NCI-H748 treated with DMSO at 0.1 percent for 48 hours (cell line): ENCODE results near the gene KIAA1191.

ENCODE experiments used
- DNase-seq: peaks from one replicate; lab custom pipeline; 2025; lab: John Stamatoyannopoulos, UW

KIAA1191 gene

DNA sequence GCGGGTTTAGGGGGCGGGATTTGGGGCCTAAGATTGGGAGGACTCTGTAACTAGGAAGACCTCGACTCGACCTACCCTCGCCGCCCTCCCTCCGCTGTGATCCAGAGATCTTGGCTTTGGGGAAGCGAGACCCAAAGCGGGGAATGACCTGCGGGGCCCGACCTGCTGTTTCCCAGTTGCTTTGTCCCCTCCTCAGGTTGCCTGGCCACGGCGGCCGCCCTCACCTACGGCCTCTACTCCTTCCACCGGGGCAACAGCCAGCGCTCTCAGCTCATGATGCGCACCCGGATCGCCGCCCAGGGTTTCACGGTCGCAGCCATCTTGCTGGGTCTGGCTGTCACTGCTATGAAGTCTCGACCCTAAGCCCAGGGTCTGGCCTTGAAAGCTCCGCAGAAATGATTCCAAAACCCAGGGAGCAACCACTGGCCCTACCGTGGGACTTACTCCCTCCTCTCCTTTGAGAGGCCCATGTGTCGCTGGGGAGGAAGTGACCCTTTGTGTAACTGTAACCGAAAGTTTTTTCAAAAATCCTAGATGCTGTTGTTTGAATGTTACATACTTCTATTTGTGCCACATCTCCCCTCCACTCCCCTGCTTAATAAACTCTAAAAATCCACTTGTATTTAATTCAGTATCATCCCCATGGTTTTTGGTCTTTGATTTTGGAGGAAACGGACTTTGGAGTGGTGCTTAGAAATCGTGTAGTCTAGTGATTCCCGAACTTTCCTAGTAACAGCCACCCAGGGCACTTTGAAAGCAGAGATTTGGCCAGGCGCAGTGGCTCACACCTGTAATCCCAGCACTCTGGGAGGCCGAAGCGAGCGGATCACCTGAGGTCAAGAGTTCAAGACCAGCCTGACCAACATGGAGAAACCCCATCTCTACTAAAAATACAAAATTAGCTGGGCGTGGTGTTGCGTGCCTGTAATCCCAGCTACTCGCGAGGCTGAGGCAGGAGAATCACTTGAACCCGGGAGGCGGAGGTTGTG, 27.9 kb upstream of the KIAA1191 start:
- DNase-seq = peak; percentile 65

DNA sequence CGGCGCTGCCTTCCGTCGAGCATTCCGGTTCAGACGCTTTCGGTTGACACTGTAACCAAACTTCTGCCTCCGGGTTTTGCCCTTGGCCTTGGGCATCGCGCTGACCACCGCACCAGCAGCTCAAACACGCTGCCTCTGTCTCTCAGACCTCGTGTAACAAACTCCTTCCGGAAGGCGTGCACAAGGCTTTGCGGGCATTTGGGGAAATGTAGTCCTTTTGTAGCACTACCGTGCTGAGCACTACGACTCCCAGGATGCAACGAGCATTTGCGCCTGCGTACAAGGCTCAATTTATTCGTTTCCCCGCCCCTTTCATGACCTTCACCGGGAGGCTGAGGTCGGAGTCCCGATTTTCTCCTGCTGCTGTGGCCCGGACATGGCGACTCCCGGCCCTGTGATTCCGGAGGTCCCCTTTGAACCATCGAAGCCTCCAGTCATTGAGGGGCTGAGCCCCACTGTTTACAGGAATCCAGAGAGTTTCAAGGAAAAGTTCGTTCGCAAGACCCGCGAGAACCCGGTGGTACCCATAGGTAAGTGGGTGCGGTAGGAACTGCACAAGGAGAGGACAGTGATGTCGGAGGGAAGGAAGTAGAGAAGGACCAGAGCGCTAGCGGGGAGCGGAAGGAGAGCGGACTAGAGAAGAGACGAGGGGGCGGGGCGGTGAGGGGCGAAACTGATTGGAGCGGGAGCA, 27.0 kb upstream of the KIAA1191 start, which contains the start of the genes HIGD2A and NOP16:
Gene HIGD2A (plus strand): TSS at position 308 of the 691 bp plus-strand sequence. CDS start 69 bp downstream, at position 377.
Gene NOP16 (minus strand): TSS at position 155 of the 691 bp plus-strand sequence. CDS start 59 bp downstream, at position 96.
- DNase-seq = peak; percentile 97

DNA sequence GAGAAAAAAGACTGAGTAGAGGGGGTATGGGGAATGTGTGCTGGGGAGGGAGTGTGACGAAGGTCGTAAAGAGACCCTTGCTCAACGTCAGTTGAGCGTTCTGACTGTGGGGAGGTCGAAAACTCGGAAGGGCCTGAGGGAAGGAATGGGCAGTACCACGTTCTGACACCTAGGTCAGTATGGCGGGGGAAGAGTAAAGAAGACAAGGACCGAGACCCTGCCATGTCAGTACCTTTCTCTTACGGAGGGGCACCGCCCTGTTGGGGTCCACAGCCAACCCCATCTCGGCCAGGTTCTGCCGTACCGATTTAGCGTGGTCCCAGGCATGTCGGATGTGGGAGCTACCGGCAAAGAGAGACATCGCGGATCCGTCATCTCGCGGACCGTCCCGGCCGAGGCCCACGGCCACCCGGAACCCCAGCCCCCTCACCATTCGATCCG, 26.5 kb upstream of the KIAA1191 start:
- no peak for DNase-seq

DNA sequence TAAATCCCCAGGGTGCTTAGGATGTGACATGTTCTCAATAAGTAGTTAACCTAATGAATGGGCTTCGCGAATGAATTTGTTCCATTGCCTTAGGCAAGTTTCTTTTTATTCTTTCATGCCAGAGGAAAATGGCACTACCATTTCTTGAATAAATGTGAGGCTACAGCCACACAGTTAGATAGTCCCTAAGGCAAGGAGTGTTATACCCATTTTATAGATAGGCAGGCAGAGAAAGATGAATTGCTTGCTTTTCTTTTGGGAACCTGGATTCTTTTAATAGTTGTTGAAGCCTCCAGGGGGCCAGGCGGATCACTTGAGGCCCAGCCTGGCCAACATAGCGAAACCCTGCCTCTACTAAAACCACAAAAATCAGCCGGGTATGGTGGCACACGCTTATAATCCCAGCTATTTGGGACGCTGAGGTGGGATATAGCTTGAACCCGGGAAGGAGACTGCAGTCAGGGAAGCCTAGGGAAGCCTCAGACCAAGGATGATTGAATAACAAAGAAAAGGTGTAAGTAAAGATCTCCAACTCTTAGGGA, 25.9 kb upstream of the KIAA1191 start:
- no peak for DNase-seq

DNA sequence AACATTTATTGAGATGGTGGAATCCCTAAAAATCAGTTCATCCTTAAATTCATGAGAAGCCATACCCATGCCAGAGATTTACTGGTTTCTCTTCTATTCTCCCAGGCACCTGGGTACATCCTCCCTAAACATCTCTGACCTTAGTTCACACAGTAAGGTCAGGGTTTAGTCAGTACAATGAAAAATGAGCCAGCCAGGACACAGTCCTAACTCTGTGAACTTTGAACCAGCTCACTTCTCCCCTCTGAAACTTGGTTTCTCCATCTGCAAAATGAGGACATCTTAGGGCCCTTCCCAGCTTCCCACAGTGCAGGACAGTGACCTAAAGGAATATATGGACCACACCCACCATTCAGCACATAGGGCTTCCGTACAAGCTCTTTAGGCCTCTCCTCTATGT, 24.9 kb upstream of the KIAA1191 start:
- DNase-seq = no peak

DNA sequence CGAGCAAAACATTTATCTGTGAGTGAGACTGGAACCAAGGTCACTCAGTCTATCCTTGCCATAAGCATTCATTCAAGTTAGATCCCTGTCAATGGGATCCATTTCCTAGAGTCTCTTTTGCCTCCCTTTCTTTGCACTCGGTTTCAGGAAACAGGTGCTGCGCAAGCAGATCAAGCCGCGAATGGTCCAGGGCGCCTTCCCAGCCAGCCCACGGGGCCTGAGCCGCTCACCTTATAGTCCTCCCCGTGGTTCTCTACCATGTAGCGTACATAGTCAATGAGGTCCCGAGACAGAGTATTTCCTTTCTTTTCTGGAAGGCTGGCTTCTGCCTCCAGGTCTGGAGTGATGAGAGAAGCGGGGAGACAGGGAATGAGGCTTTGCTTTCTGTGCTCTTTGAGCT, 23.4 kb upstream of the KIAA1191 start:
- no peak for DNase-seq

DNA sequence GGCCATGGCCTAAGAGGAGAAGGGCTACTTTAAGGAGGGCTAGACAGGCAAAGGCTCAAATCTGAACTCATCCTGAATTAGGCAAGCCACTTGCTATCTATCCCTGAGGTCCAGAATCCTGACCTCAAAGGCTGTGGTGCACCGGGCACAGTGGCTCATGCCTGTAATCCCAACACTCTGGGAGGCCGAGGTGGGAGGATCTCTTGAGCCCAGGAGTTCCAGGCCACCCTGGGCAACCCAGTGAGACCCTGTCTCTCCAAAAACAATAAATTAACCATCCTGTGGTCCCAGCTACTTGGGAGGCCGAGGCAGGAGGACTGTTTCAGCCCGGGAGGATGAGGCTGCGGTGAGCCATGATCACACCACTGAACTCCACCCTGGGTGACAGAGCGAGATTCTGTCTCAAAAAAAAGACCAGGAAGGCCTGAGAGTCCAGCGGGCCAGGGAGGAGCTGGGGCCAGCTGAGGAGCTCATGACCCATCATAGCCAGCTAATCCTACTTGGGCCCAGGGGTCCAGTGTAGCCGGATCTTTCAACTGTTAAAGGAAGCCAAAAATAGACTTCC, 22.9 kb upstream of the KIAA1191 start:
- DNase-seq = no peak

DNA sequence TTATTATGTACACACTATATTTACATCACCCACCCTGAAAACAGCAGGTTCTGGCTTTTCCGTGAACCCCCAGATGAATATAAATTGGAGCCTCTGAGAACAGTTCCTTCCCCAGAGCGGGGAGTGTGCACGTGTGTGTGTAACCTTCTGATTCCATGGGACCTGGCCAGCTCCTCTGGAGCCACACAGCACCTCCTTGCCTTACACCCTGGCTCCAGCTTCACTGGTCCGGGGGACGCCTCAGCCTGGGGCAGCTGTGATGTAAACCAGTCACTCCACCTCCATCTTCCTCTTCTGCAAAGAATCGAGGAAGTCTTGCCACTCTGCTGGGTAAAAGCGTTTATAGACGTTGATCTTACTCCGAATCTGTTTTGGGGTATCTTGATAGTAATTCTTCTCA, 22.4 kb upstream of the KIAA1191 start:
- DNase-seq = no peak

DNA sequence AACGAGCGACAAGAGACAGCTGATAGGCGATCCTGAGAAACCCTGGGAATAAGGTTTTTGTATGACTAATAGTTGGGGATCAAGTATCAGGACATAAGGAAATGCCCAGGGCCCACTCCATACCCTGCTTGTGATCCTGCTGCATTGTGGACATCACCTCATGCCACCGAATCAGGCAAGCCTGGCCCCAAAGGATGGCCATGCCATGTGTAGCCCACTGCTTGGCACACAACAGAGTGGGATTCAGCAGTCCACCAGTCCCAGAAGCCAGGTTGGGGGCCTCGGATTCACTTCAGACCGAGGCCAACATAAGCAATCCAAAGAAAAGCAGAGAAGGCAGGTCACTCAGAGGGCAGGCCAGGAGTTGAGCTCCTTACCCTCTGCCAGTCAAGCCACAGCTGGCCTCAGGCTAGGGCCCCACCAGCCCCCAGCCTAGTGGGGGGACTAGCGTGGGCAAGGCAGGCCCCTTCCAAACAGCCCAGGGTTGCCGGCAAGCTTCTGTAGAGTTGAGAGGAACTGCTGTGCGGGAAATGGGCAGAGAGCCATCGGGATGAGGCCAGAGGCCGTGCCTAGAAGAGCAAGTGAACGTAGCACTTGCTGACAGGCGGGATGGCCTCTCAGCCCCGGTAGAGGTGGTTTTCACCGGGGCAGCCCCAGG, 21.8 kb upstream of the KIAA1191 start:
- DNase-seq = no peak

DNA sequence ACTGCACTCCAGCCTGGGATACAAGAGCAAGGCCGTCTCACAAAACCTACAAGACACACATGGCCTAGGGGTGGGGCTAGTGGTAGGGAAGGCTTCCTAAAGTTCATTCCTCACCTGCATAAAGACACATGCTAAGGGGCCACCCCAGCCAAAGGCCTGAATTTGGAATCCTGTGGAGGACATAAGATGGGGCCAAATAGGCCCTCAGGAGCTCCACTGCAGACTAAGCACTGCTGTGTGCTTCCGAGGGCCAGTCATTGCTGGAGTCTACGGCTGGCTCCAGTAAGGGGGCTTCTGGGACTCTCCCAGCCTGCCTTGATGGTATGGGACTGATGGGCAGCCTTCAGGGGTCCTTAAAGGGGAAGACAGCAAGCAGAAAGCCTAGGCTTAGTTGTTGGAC, 21.2 kb upstream of the KIAA1191 start:
- DNase-seq = no peak

DNA sequence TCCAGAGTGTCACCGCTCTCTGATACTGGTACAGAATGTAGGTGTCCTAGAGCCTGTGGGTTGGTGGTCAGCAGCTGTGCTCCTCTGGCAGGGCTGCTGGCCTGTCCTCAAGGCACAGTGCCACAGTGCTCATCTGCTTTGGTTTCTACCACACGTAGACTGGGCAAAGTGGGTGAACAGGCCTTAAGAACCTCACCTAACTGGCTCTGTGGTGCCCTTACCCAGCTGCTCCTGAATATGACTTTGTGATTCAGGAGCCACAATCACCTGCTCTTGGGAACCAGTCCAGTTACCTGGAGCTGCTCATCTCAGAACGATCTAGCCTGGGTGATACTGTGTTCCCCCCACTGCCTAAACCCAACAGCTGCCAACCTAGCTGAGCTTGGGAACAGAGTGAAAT, 20.4 kb upstream of the KIAA1191 start:
- DNase-seq = no peak

DNA sequence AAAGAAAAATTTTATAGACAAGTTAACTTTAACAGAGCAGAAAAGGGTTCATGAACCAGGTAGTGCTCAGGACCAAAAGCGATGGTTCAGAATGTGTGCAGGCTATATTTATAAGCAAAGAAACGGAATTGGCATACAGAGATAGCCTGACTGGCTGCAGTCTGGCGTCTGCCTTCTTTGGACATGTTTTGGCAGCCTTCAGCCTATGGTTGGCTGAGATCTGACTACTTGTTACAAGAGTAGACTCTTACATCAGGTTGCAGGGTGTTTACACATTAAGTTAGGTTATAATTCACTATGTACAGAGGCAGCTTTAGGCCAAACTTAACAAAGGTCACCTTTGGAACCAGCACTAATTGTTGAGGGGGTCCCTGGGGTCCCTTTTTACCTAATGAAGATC, 19.9 kb upstream of the KIAA1191 start:
- no peak for DNase-seq

DNA sequence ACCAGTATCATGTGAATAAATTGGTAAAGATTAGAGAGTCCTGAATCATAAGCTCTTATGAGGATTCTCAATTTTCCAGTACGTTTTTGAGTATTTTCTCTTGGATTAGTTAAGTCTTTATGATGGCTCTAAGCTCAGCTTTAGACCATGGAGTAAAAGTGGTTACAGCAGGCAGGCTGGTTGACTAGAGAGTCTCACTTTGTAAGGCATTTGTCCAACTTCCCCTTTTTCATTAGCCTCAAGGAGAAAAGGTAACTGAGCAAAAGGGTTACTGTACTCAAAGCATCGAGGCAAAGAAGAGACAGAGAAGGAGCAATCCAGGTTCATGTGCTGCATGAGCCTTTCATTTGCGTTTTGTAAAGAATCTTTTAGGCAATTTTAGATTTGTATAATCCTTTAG, 18.3 kb upstream of the KIAA1191 start:
- no peak for DNase-seq

DNA sequence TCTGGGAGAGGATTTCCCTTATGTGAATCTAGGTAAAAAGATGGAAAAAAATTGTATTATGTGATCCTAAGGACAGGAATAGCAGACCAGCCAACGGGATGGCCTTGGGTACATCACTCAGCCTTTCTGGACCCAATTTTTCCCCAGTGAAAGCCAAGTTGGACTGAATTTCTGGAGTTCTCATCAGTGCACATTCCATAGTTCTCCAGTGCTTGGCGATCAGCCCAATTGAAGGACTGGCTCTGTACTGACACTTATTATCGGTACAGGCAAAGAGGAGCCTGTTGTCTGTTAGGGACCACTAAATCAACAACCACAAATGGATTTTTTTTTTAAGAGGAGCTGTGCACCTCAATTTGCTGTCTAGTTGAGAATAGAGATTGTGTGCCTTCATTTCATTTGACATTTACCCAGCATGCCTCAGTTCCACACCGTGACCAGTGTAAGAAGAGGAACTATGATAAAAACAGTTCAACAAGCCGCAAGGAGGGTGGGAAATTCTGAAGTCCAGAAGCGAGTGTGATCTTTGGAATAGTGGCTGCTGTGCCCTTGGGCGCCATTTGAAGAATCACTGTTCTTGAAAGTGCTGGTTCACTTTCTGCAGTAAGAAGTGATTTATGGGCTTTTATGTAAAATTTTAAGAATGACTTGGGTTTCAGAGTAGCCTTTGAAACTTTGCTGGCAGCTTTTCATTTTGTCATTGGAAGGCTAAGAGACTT, 11.7 kb upstream of the KIAA1191 start:
- DNase-seq = no peak

DNA sequence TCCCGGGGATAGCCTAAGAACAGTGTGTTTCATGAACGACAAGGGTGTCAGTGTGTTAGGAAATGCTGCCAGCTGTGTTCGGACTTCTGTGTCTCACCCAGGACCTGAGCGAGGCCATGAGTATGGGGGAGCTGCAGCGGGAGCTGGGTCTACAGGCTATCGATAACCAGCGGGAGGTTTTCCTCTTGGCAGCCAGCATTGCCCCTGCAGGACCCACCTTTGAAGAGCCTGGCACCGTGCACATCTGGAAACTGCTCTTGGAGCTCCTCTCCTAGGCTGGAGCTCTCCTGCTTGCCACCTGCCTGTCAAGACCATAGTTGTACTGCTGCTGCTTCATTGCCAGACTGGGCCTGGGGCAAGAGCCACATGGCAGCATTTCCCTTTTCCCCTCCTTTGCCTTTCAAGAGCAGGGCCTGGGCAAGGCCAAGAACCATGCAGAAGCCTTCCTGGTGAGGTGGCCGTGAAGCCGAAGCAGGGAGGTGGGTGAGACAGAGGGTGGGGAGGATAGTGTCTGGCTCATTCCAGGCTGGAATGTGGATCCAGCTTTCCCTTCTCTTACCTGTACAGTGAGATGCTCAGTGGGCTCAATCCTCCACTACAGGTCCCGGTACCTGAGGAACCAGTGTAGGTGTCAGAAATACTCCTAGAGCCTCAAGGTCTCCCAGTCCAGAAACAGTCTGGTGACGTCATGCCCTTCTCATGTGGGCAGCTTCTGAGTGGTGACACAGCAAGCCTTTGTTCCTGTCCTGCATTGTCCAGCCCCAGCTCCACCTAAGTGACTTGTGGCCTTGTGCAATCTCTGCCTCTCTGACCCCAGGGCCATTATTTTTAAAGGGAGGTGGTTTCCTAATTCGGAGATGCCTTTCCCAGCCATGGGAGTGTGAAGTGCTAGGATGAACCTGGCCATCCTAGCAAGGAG, 10.3 kb upstream of the KIAA1191 start:
- no peak for DNase-seq

DNA sequence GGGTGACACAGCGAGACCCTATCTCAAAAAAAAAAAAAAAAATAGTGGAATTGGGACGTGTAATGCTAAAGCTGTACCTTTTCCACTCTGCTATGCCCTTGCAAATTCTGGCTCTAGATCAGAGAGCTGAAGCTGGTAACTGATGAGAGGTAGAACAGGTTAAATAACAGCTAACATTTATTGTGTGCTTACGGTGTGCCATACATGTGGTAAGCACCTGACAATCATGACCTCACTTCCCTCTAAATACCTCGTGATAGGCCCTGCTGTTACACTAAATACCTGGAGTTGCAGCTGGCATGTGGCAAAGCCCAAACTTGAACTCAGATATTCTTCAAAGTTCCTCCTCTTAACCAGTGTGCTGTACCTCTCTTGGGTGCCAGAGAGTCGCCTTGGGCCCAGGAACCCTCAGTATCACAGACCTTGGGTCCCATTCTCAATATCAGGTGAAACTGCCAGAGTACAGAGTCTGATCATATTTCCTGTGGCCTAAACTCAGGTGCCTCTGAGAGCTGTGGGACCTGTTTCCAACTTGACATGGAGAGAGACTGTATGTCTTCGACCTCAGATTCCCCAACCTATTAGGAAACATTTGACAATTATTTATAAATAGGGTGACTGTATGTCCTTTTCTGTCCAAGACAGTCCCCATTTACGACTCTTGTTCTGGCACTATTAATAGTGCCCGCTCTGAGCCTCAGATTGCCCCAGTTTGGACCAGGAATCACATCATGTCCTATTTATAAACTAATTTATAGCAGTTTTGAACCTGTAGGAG, 8.6 kb upstream of the KIAA1191 start:
- DNase-seq = no peak

DNA sequence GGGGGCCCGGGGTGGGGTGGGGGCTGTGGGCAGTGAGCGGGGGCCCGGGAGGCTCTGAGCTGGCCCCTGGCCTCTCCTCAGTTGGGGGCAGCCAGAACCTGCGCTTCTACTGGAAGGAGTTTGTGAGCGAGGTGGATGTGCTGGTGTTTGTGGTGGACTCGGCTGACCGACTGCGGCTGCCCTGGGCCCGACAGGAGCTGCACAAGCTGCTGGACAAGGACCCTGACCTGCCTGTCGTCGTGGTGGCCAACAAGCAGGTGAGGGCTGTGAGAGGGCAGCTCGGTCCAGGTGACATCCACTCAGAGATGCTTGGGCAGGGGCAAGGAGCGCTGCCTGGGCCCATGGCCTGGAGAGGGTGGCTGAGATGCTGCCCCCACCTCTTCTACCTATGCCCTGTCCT, 7.2 kb upstream of the KIAA1191 start:
- no peak for DNase-seq

DNA sequence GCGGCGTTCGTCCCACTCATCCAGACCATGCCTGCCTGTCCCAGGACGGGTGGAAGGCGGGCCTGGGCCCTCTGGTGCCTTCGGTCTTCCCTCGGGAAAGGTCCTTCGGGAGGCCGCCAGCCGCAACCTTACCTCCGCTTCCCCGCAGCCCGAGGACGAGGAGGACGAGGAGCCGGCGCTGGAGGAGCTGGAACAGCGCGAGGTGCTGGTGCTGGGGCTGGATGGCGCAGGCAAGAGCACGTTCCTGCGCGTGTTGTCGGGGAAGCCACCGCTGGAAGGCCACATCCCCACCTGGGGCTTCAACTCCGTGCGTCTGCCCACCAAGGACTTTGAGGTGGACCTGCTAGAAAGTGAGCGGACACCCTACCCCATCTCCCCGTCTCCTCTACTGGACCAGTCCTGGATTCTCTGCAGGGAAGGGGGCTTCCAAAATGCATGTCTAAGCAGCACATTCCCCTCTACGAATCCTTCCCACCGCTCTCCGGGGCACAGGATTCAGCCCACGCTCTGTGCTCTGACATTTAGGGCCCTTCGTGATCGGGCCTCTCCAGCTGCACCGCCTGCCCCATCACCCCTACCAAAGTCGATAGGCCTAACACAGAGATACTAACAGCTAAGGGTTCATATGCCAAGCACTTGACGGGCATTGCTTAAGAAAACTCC, 4.8 kb upstream of the KIAA1191 start:
- DNase-seq = no peak
